DMS153 treated with DMSO at 0.1 percent for 48 hours (cell line): Measurements from ENCODE around the gene CDHR1.
A peak's percentile ranks its signal among the peaks of the same experiment; 100 is the strongest.

Experiments
- DNase-seq: peaks from one replicate; lab custom pipeline; 2025; ENCODE audit not compliant: unreplicated experiment; lab: John Stamatoyannopoulos, UW

CDHR1 gene

DNA sequence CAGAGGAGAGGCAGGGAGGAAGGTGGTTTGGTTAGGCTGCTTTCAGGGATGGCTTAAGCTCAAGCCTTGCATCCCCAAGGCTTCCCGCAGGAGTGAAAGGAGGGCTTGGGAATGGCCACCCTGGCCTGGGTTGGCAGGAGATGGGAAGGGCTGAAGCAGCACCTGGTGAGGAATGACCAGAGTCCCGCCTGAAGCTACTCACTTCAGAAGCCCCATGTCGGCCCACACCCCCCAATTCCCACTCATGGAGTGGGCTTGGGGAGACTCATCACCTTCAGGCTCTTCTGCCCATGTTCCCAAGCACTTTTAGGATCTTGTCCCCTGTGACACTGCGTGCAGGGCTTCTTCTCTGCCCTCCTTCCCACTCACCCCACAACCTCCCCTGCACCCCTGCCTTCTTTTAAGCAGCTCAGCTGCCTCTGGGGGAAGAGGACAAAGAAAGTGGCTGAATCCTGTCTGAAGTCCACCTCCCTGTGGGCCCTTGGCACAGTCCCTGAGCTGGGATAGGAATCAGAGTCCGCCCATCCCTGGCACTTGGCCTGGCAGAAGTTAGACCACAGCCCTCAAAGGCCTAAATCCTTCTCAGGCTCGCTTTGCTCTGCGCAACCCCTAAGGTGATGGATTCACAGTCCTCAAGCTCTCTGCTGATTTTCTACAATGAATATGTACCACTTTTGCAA lies 67.0 kb downstream of the CDHR1 start:
- DNase-seq = no peak

DNA sequence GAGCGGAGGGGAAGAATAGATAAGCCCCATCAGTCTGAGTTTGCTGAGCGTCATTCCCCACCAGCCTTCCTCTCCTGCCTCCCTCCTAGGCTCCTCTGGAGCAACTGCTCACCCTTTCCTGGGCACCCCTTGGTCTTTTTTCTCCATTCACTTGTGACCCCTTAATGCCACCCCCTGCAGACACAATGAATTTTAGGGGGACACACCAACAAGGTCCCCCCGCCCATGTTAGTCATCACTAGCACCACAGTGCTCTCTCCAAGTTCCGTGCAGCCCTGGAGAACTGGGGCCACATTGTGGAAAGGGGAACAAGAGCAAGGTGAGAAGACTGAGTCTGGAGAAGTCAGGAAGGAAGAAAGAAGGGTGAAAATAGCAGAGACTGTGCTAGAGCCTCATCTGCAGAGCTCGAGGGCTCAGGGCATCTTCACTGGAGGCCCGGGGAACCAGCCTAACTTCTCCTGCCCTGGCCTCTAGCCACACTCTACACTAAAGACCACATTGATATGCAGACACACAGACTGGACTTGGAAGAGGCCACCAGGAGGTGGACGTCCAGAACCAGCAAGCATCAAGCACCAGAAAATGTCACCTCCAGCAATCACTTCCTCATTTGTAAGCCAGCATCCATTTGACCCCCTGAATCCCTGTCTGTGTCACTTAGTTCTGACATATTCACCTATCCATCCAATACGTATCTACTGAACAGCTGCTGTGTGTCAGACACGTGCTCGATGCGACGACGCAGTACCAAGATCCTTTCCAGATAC lies 68.0 kb downstream of the CDHR1 start:
- DNase-seq = no peak

DNA sequence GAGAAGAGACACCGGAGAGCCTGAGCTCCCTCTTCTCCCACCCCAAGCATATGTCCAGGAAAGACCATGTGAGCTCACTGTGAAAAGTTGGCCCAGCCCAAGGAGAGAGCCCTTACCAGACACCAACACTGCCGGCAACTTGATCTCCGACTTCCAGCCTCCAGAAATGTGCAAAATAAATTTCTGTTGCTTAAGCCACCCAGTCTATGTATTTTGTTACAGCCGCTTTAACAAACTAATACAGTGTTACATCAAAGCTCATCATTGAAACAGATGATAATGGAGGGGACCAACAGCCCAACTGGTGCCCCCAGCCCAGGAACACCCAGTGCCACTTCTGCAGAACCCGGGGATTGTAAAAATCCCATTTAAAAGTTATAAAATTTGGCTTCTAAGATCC lies 69.4 kb downstream of the CDHR1 start:
- no peak for DNase-seq

DNA sequence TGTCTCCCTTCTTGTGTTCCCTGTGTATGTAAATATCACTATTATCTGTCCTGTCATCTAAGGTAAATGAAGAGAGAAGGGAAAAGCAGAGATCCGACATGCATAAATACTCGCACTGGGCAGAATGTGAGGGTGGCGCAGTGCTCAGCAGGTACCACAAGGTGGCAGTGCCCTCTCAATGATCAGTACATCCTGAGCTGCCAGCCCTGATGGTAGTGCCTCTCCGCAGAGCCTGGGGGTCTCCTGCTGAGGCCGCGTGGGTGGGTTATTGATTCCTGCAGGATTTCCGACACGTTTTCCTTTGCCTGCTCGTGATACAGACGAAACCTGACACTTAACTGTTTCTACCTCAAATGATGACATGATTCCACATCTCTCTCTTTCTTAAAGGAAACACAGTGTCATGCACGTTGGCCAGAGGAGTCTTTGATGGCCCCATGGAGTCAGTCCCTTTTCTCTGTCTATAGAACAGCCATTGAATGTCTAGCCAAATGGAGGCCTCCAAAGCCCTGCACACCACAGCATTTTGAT lies 70.3 kb downstream of the CDHR1 start:
- peak; percentile 66 for DNase-seq

- DNase-seq = peak; percentile 36
Observed at GRCh38 chr10:84265418-84265817, 71.1 kb downstream of the CDHR1 start.

DNA sequence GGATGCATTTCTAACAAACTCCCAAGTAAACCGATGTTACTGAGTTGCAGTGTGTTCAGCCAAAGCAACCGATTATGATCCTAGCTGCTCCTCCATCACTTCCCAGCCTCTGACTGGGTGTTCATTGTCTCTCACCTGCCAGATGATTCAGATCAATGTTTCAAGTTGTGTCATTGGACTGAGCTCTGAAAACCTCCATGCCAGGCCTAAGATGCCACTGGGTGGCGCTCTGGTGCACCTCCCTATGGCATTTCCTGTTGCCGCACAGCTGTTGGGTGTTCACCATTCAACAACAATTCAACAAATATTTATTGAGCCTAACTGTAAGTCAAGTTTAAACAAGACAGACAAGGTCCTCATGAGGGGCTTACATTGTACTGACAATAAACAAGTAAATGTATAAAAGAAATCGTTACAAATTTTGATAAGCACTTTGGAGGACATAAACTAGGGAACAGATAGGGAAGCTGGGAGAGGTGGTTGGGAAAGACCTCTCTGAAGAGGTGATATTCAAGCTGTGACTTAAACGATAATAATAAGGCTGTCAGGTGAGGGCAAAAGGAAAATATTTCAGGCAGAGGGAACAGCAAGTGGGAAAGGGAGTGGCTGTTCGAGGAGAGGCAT lies 73.3 kb downstream of the CDHR1 start:
- peak; percentile 79 for DNase-seq

GRCh38 chr10:84269162-84269561 lies 74.8 kb downstream of the CDHR1 start:
- no peak for DNase-seq
